ENCODE results near the gene ITPRIPL2. TPM values are rescaled to one million over a fixed set of nuclear protein-coding genes. Genes with fewer than 3 reads are reported as not detected.

ITPRIPL2 gene
- total and polyA plus RNA-seq, 2 of the 13 experiments (the other 11 are each of a cell fraction or from before 2014, with no cell fraction given), result 5.9 to 12.6 TPM

DNA sequence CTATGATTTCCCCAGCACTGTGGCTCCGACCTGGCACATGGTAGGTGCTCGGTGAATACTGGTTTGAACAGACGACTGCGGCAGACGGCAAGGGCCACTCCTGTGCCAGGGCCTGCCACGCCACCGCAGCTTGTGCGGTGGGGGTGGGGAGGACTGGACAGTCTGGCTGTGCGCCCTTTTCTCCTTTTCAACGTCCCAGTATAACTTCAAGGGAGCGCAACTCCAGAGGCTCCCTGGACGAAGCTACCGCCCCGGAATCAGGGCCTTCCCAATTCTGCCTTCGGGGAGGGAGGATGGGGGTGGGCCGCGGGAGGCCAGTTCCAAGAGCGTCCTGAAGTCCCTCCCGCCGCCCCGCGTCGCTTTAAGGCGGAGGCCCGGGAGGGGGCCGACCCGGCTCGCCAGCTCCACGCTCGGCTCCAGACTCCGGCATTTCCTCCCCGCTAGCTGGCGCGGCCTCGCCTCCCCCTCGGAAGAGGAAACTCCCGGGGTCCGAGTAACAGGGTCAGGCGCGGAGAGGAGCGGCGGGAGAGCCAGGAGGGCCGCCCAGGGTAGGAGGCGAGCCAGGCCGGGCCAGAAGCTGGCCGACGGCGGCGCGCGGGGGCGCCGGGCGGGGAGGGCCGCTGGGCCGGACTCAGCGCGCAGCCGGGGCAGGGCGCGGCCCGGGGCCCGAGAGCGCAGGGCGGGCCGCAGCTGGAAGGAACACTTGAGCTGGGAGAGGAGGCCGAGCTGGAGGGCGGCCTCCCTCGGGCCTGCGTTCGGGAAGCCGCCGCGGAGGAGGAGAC is at the start of gene ITPRIPL2 (continued):
- TF ChIP-seq ZNF362 (CRISPR knock-in tag; IDR thresholded peaks at IDR 0.05; ENCODE audit: borderline replicate concordance), result peak; percentile 46; the same call in 1 of the 2 replicates
- peak; percentile 86; the same call in 1 of the 2 replicates for TF ChIP-seq YEATS4 (CRISPR knock-in tag; IDR thresholded peaks at IDR 0.05; ENCODE audit: borderline replicate concordance)
- TF ChIP-seq GATAD2A (CRISPR knock-in tag; IDR thresholded peaks at IDR 0.05), result peak; percentile 61; the same call in 1 of the 2 replicates
- TF ChIP-seq HMGXB3 (CRISPR knock-in tag; IDR thresholded peaks at IDR 0.05; ENCODE audit: borderline replicate concordance), result peak; percentile 76; the same call in 1 of the 2 replicates
- TF ChIP-seq ZNF431 (CRISPR knock-in tag; IDR thresholded peaks at IDR 0.05; ENCODE audit: borderline replicate concordance, low read depth), result no peak; the same call in 1 of the 2 replicates
- TF ChIP-seq GTF2F1 (IDR thresholded peaks at IDR 0.05; ENCODE audit: low read length), result no peak
- peak; percentile 71; the same call in 1 of the 2 replicates for TF ChIP-seq KDM3A (CRISPR knock-in tag; IDR thresholded peaks at IDR 0.05; ENCODE audit: low read depth)
- peak in 1 of 2 experiments; percentile 94; a peak in 2 of 4 replicates for TF ChIP-seq KLF16 (CRISPR knock-in tag; IDR thresholded peaks at IDR 0.05)
- peak; percentile 83; the same call in 1 of the 2 replicates for TF ChIP-seq ZNF225 (CRISPR knock-in tag; IDR thresholded peaks at IDR 0.05)
- peak; percentile 88 for TF ChIP-seq BRD4 (CRISPR knock-in tag; IDR thresholded peaks at IDR 0.05)
- TF ChIP-seq ZNF562 (CRISPR knock-in tag; IDR thresholded peaks at IDR 0.05; ENCODE audit: borderline replicate concordance), result no peak
- peak; percentile 12; the same call in 1 of the 2 replicates for TF ChIP-seq ZNF329 (CRISPR knock-in tag; IDR thresholded peaks at IDR 0.05; ENCODE audit: low read depth)
- no peak for TF ChIP-seq CHD4 (IDR thresholded peaks at IDR 0.05; ENCODE audit: borderline replicate concordance, low read length)
- peak; percentile 38 for TF ChIP-seq SKI (IDR thresholded peaks at IDR 0.05; ENCODE audit: partially characterized antibody)
- TF ChIP-seq, protein P1, sequence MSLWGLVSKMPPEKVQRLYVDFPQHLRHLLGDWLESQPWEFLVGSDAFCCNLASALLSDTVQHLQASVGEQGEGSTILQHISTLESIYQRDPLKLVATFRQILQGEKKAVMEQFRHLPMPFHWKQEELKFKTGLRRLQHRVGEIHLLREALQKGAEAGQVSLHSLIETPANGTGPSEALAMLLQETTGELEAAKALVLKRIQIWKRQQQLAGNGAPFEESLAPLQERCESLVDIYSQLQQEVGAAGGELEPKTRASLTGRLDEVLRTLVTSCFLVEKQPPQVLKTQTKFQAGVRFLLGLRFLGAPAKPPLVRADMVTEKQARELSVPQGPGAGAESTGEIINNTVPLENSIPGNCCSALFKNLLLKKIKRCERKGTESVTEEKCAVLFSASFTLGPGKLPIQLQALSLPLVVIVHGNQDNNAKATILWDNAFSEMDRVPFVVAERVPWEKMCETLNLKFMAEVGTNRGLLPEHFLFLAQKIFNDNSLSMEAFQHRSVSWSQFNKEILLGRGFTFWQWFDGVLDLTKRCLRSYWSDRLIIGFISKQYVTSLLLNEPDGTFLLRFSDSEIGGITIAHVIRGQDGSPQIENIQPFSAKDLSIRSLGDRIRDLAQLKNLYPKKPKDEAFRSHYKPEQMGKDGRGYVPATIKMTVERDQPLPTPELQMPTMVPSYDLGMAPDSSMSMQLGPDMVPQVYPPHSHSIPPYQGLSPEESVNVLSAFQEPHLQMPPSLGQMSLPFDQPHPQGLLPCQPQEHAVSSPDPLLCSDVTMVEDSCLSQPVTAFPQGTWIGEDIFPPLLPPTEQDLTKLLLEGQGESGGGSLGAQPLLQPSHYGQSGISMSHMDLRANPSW (CRISPR knock-in tag; IDR thresholded peaks at IDR 0.05; ENCODE audit: borderline replicate concordance), result no peak
- TF ChIP-seq ZC3H4 (CRISPR knock-in tag; IDR thresholded peaks at IDR 0.05; ENCODE audit: borderline replicate concordance), result no peak; the same call in 1 of the 2 replicates
- 0 out of 2 replicates have a peak, but pooled peaks have one; percentile 13 for TF ChIP-seq FUBP1 (CRISPR knock-in tag; IDR thresholded peaks at IDR 0.05; ENCODE audit: borderline replicate concordance)
- peak; percentile 55 for TF ChIP-seq PHF5A (CRISPR knock-in tag; IDR thresholded peaks at IDR 0.05; ENCODE audit: low read depth, unreplicated experiment)

Measured in HepG2 (cell line).